HT-29 (cell line): ENCODE measurements around the gene WDR13. TPM values are rescaled to one million over a fixed set of nuclear protein-coding genes. Genes with fewer than 3 reads are reported as not detected.
A peak's percentile ranks its signal among the peaks of the same experiment; 100 is the strongest.
"Not testable (repeated sequence)": the region's sequence is repeated elsewhere in the genome, so short reads cannot be mapped to it uniquely, and the experiment has no call there.

Source experiments
- DNase-seq: peaks from one replicate; pipeline ENCODE4 v3.0.0-alpha.2; 2015; ENCODE audit warnings: low spot score
- total RNA-seq: library from RNA; depleted of rRNA; stranded (reverse); fragments of >200 nt; shearing (Covaris generic); gene quantifications from 2 replicates; pipeline ENCODE4 v1.2.3, GENCODE V29; 2014

WDR13 gene
- total RNA-seq, 1 experiment from 2014 or later, result 165 TPM

- DNase-seq, result no peak
Measured at GRCh38 chrX:48592971-48593370, 4.3 kb upstream of the WDR13 start.

DNA sequence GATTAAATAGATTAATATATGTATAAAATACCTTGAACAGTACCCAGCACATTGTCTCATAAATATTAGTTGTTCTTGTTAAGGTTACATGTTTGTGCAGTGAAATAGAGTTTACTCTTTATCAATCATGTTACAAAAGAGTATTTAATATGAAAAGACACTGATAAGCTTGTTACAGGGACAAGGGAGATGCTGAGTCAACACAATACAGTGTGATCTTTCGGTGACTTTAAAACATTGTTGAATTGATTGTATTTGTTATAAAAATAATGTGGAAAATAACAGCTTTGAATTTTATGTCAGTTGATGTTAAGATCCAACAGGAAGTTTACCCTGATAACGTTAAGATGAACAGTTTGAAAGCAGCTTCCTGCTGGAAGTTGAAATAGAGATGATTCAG, 1.4 kb upstream of the WDR13 start:
- no peak for DNase-seq

- no peak for DNase-seq
Measured at GRCh38 chrX:48598614-48599013, 1.3 kb downstream of the WDR13 start.

DNA sequence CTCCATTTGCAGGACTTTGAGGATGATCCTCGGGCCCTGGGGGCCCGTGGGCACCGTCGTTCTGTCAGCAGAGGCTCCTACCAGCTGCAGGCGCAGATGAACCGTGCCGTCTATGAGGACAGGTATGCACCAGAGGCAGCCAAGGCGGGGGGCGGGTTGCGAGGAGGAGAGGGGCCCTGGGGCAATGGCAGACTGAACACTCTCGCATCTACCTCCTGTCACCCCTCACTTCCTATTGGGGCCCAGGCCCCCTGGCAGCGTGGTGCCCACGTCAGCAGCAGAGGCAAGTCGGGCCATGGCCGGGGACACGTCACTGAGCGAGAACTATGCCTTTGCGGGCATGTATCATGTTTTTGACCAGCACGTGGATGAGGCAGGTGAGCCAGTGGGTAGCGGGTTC, 2.0 kb downstream of the WDR13 start:
- DNase-seq, result no peak

- DNase-seq, result no peak
Measured at GRCh38 chrX:48600226-48600625, 2.9 kb downstream of the WDR13 start.

DNA sequence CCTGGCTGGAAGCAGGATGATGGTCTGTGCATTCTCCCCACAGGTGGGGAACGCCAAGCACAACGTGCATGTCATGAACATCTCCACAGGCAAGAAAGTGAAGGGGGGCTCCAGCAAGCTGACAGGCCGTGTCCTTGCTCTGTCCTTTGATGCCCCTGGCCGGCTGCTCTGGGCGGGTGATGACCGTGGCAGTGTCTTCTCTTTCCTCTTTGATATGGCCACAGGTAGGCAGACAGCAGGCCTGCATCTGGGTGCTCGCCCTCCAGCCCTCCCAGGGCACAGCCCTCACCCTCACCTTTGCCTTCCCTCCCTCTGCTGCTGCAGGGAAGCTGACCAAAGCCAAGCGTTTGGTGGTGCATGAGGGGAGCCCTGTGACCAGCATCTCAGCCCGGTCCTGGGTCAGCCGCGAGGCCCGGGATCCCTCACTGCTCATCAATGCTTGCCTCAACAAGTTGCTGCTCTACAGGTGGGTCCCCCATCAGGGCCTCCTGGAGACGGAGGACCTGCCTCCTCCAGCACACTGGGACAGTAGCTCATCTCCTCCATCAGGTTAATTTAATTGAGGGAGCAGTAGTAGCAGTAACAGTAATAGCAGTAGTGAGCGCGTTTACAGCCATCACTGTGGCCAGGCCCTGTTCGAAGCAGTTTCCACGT, 4.6 kb downstream of the WDR13 start:
- no peak for DNase-seq

DNA sequence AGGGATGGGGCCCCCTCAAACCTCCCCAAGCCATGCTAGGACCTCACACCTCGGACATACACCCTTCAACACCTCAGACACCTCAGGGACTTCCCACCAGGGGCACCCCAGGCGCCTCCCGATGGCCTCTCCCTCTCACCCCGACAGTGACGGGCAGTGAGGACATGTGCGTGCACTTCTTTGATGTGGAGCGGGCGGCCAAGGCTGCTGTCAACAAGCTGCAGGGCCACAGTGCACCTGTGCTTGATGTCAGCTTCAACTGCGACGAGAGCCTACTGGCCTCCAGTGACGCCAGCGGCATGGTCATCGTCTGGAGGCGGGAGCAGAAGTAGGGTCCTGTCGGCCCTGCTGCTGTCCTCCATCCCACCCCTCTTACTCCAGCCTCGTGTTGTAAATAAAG, 7.4 kb downstream of the WDR13 start:
- no peak for DNase-seq

DNA sequence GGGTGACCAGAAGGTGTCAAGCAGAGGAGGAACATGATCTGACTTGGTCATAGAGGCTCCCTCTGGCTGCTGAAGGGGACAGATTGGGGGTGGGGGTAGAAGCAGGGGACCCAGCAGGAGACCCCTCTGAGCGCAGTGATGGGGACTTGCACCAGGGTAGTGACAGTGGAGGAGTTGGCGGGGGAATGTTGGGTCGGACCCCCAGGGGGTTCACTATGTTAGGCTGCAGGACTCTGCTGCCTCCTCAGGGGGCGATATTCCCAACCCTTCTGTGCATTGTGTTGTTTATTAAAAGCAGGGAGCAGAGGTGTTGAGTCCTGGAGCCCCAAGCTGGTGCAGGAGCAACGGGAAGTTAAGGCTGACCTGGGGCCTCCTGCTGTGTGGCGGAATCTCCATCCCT, 8.8 kb downstream of the WDR13 start:
- DNase-seq, result no peak

- DNase-seq, result no peak
Measured at GRCh38 chrX:48611703-48612102, 14.4 kb downstream of the WDR13 start.

- no peak for DNase-seq
Measured at GRCh38 chrX:48613502-48614160, 16.3 kb downstream of the WDR13 start.

DNA sequence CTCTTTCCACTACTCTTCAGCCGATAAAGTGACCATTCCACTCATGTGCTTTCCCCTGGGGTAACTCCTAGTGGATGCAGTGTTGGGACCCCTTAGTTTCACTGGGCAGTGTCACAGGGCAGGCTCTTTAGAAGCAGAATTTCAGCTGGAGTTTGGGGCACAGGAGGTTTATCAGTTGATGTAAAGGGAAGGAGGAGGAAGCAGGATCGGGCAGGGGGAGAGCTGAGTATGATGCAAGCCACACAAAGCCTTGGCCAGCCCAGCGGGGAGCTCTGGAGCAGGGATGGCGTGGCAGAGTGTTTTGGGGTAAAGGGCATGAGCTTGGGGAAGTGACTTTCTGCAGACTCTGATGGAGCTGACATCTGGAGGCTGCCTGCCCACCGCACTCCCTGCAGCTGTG, 19.3 kb downstream of the WDR13 start:
- no peak for DNase-seq

- no peak for DNase-seq
Measured at GRCh38 chrX:48617542-48618340, 20.4 kb downstream of the WDR13 start.

DNA sequence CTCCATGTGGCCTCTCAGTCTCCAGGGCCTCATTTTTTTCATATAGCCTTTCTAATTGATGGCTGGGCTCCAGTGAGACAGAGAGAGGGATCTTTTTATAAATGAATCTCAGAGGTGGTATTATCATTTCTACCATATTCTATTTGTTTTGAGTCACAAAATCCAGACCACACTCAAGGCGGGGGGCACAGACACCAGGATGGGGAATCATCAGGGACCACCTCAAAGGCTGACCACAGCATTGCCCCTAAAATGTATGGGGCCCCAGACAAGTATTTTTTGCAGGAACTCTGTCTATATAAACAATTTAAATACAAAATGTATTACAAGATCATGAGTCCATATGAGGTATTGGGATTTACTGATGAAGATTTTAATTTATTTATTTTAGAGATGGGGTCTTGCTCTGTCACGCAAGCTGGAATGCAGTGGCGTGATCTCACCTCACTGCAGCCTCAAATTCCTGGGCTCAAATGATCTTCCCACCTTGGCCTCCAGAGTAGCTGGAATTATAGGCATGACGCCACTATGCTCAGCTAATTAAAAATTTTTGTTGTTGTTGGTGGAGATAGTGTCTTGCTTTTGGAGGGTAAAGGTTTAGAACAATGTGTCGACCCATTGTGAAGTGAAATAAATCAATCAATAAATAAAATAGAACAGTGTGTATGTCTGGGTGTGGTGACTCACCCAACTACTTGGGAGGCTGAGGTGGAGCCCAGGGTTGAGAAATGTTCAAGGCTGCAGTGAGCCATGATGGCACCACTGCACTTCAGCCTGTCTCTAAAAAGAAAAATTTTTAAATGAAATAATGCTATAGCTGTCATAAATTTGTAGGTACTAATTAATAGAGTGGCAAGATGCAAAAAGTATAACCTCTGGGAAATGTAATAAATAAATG, 29.4 kb downstream of the WDR13 start:
- DNase-seq, result no peak

DNA sequence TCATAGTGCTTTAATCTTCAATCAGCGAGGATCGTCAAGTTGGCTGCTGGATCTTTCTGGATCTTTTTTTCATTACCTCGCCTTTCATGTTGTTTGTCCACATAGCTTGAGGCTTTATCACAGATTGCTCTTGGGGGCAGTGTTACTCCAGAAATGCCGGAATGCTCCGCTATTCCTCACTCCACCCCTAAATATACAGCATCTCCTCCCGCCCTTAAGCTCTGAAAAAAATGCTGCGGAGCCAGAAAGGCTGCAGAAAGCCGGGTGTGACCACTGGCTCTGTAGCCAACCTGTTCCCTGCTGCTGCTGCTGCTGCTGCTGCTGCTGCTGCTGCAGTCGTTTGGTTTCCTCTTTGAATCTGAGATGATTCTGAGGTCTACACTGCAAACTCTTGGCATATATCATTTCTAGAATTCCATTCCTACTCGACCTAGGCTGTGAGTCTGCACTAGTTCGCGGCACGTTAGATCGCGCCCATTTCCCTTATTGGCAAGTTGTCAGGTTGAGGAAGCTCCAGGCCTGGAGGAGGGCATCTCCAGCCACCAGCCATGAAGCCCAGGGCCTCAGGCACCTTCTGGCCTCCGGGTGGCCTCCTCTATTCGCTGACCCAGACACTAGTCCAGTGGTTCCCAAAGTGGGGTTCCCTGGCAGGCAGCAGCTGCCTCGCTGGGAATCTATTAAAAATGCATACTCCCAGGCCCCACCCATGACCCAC, 34.2 kb downstream of the WDR13 start:
- DNase-seq, result peak; percentile 96

DNA sequence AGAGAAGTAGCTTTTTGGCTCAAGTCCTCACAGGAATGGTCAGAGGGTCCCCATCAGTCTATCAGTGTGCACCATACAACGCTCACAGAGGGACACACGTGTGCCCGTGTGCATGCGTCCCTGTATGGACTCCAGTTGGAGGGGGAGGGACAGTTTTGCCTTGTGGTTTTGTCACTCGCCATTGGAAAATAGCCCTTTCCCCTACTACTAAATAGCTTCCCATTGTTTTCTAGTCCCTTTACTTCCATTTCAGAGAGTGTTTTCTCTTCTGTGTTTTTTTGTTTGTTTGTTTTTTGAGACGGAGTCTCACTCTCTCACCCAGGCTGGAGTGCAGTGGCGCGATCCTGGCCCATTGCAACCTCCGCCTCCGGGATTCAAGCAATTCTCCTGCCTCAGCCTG, 34.9 kb downstream of the WDR13 start:
- no peak for DNase-seq

- DNase-seq, result no peak
Measured at GRCh38 chrX:48636301-48636700, 39.0 kb downstream of the WDR13 start.

DNA sequence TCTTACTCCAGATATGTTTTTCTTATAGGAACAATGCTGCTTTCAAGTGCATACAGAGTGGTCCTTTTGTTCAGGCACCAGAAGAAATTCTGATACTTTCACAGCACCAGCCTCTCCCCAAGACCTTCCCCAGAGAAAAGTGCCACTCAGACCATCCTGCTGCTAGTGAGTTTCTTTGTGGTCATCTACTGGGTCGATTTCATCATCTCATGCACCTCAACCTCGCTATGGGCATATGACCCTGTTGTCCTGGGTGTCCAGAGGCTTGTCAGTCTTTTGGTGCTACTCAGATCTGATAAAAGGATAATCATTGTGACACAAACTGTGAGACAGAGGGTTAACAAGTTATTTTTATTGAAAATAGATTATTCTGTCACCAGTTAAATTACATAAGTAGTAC, 39.5 kb downstream of the WDR13 start:
- no peak for DNase-seq

- DNase-seq, result no peak
Measured at GRCh38 chrX:48645669-48646068, 48.4 kb downstream of the WDR13 start.

GRCh38 chrX:48648336-48648751, 51.1 kb downstream of the WDR13 start:
- DNase-seq, result peak; percentile 39

- no peak for DNase-seq
Measured at GRCh38 chrX:48649102-48649501, 51.8 kb downstream of the WDR13 start.

- DNase-seq, result not testable (repeated sequence)
Measured at GRCh38 chrX:48652055-48652579, 54.8 kb downstream of the WDR13 start.
